Measurements from ENCODE around the gene OR2AE1. TPM values are rescaled to one million over a fixed set of nuclear protein-coding genes. Genes with fewer than 3 reads are reported as not detected.

Gene OR2AE1
- total and polyA plus RNA-seq, 2 of the 4 experiments (the other 2 are of a cell fraction), result 0.17 to 0.18 TPM

DNA sequence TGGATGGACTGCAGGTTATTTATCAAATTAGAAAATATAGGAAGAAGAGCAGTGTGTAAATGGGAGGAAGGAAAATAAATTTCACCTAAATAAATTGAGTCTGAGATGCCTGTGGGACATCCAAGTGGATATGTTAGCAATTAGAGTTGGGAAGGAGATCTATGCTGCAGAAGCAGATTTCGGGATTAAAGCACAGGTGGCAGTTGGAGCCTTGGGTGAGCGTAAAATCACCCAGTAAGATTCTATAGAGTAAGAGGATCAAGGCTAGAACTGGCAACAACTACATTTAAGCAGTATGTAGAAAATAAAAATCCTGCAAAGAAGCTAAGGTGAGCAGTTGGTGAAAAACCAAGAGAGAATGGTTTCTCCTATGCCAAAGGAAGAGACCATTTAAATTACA lies 34.1 kb upstream of the OR2AE1 start:
- no peak overlapping the region for H3K4ac ChIP-seq (ENCODE audit: low read depth, low read length)
- H4K91ac ChIP-seq (ENCODE audit: insufficient read depth, low read depth, low read length), result no peak overlapping the region
- peaks cover 39% of the 10 kb centered on the region for H4K20me1 ChIP-seq (ENCODE audit: insufficient read depth, low read length)
- no peak overlapping the region for H3K18ac ChIP-seq (ENCODE audit: low read depth, low read length)
- no peak overlapping the region for H2AFZ ChIP-seq (replicated peaks; ENCODE audit: low read length, poor library complexity)
- no peaks in the 10 kb centered on the region for H3K27me3 ChIP-seq (ENCODE audit: control insufficient read depth, insufficient read depth, low read length)
- H3K14ac ChIP-seq (replicated peaks; ENCODE audit: low read depth, low read length), result no peak overlapping the region
- no peak overlapping the region for H2BK15ac ChIP-seq (ENCODE audit: low read depth, low read length)
- no peak overlapping the region for H2BK5ac ChIP-seq (ENCODE audit: low read depth, low read length, poor library complexity, severe bottlenecking)
- dilution Hi-C loops (cut with HindIII; ENCODE audit: low sequenced_read_pairs, unreplicated experiment) (no loop called here), in situ Hi-C loops (cut with MboI; ENCODE audit: low sequenced_read_pairs) (loop anchor here (5.0 to 10.0 kb wide), 2 partner anchors 81 to 144 kb away; no protein-coding TSS in a partner anchor), intact Hi-C loops (cut with micrococcal nuclease) (loop anchor here (5.0 kb wide), 1 partner anchor 221 kb away; no protein-coding TSS in a partner anchor)
- H2AK9ac ChIP-seq (replicated peaks; ENCODE audit: low read depth, low read length, poor library complexity), result no peak overlapping the region
- no TSS peak for BruUV-seq (replicated peaks)
- no peak for ATAC-seq (ENCODE audit: low read depth)
- POLR2A ChIA-PET (ENCODE audit: unreplicated experiment), result no interaction called here
- H3K9me1 ChIP-seq (ENCODE audit: insufficient read depth, low read length), result no peaks in the 10 kb centered on the region
- H2AK5ac ChIP-seq (ENCODE audit: low read depth, low read length), result no peak overlapping the region
- CTCF ChIA-PET, result interaction anchor here (1.6 kb wide), 1 partner anchor 79 kb away, joined by 3 read pairs; no protein-coding TSS in a partner anchor
- no peak for TF ChIP-seq FOS (IDR thresholded peaks at IDR 0.05; ENCODE audit: low read depth, low read length)
- TF ChIP-seq RFX5 (IDR thresholded peaks at IDR 0.05; ENCODE audit: low read depth, low read length), result no peak
- no peak for TF ChIP-seq NFE2L2 (IDR thresholded peaks at IDR 0.05; ENCODE audit: low read depth, low read length)
- TF ChIP-seq MAZ (IDR thresholded peaks at IDR 0.05; ENCODE audit: borderline replicate concordance, low read depth, low read length), result no peak
- H3K79me1 ChIP-seq (ENCODE audit: low read depth in 1 of 2, low read length in 2 of 2), result peaks cover 22 to 51% of the 10 kb centered on the region in 2 experiments
- H3K4me1 ChIP-seq (ENCODE audit: control insufficient read depth, insufficient read depth, low read length), result peaks cover 2% of the 10 kb centered on the region; the same call in 1 of the 2 replicates
- H3K27ac ChIP-seq (ENCODE audit: insufficient read depth, low read length), result no peak overlapping the region
- no peaks in the 10 kb centered on the region for H3K9me3 ChIP-seq (ENCODE audit: control insufficient read depth, insufficient read depth, low read length)
- no peak overlapping the region for H2BK20ac ChIP-seq (ENCODE audit: low read depth, low read length)
- no peak overlapping the region for H4K5ac ChIP-seq (ENCODE audit: low read depth, low read length)
- no peak overlapping the region for H3K4me2 ChIP-seq (ENCODE audit: low read depth, low read length)
- no CpG with 5 or more reads among the region's 2 CpGs for WGBS, 2 experiments (ENCODE audit: extremely low coverage in 2 of 2, insufficient read length in 1 of 2)
- H3K23ac ChIP-seq (ENCODE audit: low read depth, low read length), result no peak overlapping the region
- no peak overlapping the region for H4K8ac ChIP-seq (ENCODE audit: low read depth in 2 of 2, low read length in 2 of 2)
- H3K56ac ChIP-seq (ENCODE audit: extremely low read depth, insufficient read depth, low read length), result no peak overlapping the region
- no peak for DNase-seq
- no peak overlapping the region for H3K9ac ChIP-seq (ENCODE audit: low read depth, low read length)
- H2BK120ac ChIP-seq (ENCODE audit: low read depth, low read length), result no peak overlapping the region
- H3K36me3 ChIP-seq (ENCODE audit: control insufficient read depth, insufficient read depth, low read length), result peaks cover 29% of the 10 kb centered on the region
- H3K4me3 ChIP-seq (ENCODE audit: insufficient read depth, low read depth, low read length), result no peak overlapping the region
